Cardiac muscle cell (in vitro differentiated cells and primary cell): ENCODE results near the gene CLK4. TPM values are rescaled to one million over a fixed set of nuclear protein-coding genes. Genes with fewer than 3 reads are reported as not detected.
A peak's percentile ranks its signal among the peaks of the same experiment; 100 is the strongest.

Source experiments
- DNase-seq, 2 donors: peaks; one replicate each; pipeline versions ENCODE4 v3.0.0 to v3.0.0-alpha.2; 2010 to 2017; ENCODE audit warnings: low read depth in 1 of 2, low spot score in 1 of 2
- H3K27ac ChIP-seq: fragments of 200-600 bp; sonication (generic); 2 replicates; pipeline ENCODE4 v1.5.1; 2016
- H3K27me3 ChIP-seq: fragments of 200-600 bp; sonication (generic); 2 replicates; pipeline ENCODE4 v1.6.0; 2016; ENCODE audit warnings: control low read depth
- H3K36me3 ChIP-seq: fragments of 200-600 bp; sonication (generic); 2 replicates; pipeline ENCODE4 v1.5.1; 2016; ENCODE audit warnings: control low read depth
- H3K4me1 ChIP-seq: fragments of 200-600 bp; sonication (generic); 2 replicates; pipeline ENCODE4 v1.8.1; 2017; ENCODE audit warnings: low read depth, mild to moderate bottlenecking, mixed run types
- H3K4me3 ChIP-seq: fragments of 200-600 bp; sonication (generic); 2 replicates; pipeline ENCODE4 v1.5.1; 2016; ENCODE audit warnings: mild to moderate bottlenecking
- H3K9me3 ChIP-seq: fragments of 200-600 bp; sonication (generic); 2 replicates; pipeline ENCODE4 v1.5.1; 2017; ENCODE audit warnings: low read depth, mild to moderate bottlenecking, control low read depth
- polyA plus RNA-seq: library from polyadenylated mRNA; unstranded; fragments of >200 nt; fragmentation: Nextera tagmentation; extraction: Ambion mirVana; gene quantifications from 2 replicates; pipeline ENCODE4 v1.2.1, GENCODE V29; 2016
- total RNA-seq: library from RNA; depleted of rRNA; stranded (reverse); fragments of >200 nt; gene quantifications from 2 replicates; pipeline ENCODE4 v1.2.3, GENCODE V29; 2016
- TF ChIP-seq, protein P1 (sequence below): IDR thresholded peaks from 2 replicates; pipeline ENCODE4 v1.5.1; 2012; ENCODE audit warnings: low read depth, mild to moderate bottlenecking, low read length

Gene CLK4
- total and polyA plus RNA-seq, 2 experiments from 2014 or later: 29.4 to 35.2 TPM

DNA sequence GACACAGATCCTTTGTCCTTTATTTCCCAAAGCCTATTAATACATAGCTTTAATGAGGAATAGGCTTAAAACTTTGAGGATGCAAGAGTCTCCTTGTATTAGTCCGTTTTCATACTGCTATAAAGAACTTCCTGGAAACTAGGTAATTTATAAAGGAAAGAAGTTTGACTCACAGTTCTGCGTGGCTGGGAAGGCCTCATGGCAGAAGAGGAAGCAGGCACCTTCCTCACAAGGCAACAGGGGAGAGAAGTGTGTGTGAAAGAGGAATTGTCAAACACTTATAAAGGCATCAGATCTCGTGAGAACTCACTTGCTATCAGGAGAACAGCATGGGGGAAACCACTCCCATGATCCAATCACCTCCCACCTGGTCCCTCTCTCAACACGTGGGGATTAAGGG, 5.4 kb upstream of the CLK4 start:
- Histone ChIP-seq H3K27me3 (no peaks in the 10 kb centered on the region), H3K27ac (no peak overlapping the region), H3K9me3 (no peaks in the 10 kb centered on the region), H3K4me3 (no peak overlapping the region), H3K4me1 (no peaks in the 10 kb centered on the region), H3K36me3 (no peaks in the 10 kb centered on the region)
- TF ChIP-seq, protein P1, sequence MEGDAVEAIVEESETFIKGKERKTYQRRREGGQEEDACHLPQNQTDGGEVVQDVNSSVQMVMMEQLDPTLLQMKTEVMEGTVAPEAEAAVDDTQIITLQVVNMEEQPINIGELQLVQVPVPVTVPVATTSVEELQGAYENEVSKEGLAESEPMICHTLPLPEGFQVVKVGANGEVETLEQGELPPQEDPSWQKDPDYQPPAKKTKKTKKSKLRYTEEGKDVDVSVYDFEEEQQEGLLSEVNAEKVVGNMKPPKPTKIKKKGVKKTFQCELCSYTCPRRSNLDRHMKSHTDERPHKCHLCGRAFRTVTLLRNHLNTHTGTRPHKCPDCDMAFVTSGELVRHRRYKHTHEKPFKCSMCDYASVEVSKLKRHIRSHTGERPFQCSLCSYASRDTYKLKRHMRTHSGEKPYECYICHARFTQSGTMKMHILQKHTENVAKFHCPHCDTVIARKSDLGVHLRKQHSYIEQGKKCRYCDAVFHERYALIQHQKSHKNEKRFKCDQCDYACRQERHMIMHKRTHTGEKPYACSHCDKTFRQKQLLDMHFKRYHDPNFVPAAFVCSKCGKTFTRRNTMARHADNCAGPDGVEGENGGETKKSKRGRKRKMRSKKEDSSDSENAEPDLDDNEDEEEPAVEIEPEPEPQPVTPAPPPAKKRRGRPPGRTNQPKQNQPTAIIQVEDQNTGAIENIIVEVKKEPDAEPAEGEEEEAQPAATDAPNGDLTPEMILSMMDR: no peak
- DNase-seq: no peak

DNA sequence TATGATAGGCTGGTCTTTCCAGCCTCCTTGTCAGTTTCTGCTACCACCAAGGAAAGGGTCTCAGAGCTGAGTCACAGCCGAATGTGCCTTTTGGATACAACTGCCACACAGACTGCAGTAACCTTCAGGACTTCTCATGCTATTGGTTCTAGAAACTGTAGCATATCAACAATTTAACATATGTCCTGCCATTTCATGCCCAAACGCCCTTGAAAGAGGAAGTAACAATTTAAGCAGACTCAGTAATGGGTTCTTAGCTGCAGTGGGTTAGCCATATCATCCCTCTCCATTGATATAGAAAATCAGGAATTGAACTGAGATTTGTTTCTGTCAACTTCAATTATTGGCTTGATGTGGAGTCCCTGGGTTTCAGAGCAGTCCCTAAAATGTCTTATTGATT, 4.1 kb upstream of the CLK4 start:
- no peaks in the 10 kb centered on the region for H3K27me3 ChIP-seq
- no peak overlapping the region for H3K27ac ChIP-seq
- TF ChIP-seq, protein P1: no peak

DNA sequence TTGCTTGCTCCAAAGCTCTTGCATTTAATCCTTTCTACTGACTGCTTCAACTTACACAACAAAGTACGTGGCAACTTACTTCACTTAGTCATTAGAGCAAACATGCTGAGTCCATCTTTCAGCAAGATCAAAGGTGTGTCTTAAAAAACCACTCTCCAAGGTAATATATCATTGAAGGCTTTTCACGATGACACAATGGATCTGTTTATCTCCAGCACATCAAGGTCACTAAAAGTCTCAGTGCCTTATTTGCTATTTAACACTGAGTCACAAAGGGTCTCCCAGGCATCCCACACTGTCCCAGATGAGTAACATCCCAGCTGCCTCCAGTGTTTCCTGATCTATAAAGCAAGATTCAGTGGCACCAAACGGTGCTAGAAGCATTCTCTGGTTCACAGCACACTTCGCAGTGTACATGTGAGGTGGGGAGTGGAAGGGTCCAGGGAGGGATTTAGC, 3.7 kb upstream of the CLK4 start:
- Histone ChIP-seq H3K4me1 (no peaks in the 10 kb centered on the region), H3K9me3 (no peaks in the 10 kb centered on the region), H3K36me3 (no peaks in the 10 kb centered on the region), H3K27ac (no peak overlapping the region), H3K27me3 (no peaks in the 10 kb centered on the region), H3K4me3 (no peak overlapping the region)
- TF ChIP-seq, protein P1: no peak
- DNase-seq: no peak

More for the DNA sequence above, 4.1 kb upstream of the CLK4 start:
- no peaks in the 10 kb centered on the region for H3K36me3 ChIP-seq
- H3K9me3 ChIP-seq: no peaks in the 10 kb centered on the region
- H3K4me1 ChIP-seq: no peaks in the 10 kb centered on the region
- DNase-seq: no peak
- H3K4me3 ChIP-seq: no peak overlapping the region

DNA sequence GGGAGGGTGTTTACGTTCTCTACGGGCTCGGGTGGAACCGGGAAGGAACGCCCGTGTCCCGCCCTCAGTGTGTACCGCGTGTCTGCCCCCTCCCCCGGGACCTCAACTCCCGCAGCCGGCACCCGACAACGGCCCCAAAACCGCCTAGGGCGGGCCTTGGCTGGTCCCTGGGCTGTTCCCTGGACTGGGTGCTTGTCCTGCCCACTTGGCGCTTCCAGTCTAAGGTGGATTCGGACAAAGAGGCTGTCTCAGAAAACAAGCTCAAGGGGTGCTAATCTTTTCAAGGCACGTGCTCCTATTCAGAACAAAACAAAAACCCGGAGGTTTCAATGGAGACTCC, 379 bp upstream of the CLK4 start:
- Histone ChIP-seq H3K27ac (peak overlapping the region; percentile 97), H3K9me3 (no peaks in the 10 kb centered on the region), H3K4me1 (peaks cover 8% of the 10 kb centered on the region), H3K36me3 (peaks cover 9% of the 10 kb centered on the region), H3K27me3 (no peaks in the 10 kb centered on the region), H3K4me3 (peak overlapping the region; percentile 89)
- TF ChIP-seq, protein P1: no peak
- DNase-seq: no peak

DNA sequence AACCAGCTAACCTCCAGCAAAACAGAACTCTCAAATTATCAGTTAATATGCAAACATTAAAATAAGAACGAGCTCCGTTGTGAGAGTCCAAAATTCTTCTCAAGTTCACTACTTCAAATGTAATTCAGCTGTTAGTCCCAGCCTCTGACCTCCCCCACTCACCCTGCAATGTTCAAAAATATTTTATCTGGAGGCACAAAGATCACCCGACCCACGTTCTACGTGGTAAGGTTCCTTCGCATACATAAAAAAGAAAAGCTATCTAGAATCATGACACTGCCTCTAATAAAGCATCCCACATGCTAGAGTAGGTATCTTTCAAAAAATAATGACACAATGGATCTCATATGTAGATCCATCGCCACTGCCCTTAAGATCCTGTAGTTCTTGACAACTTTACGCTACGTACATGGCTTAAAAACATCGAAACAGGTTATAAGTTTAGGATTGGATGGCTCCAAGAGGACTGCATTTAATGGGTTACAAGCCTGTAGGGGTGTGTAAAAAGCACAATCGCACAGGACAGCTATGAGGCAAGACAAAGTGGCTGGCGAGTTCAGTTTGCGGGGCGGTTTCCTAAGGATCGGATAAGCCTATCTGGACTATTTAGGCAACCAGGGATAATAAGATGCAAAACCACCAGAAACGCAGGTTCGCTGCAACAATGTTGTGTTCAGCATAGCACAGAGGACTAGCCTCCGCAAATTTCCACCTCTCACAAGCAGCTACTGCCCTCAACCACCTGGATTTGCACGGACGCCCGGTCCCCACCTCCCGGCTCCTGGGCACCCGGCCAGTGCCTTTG, 969 bp downstream of the CLK4 start:
- Histone ChIP-seq H3K9me3 (no peaks in the 10 kb centered on the region), H3K36me3 (peaks cover 22% of the 10 kb centered on the region), H3K4me3 (peak overlapping the region; percentile 89), H3K27ac (peak overlapping the region; percentile 97), H3K4me1 (peaks cover 8% of the 10 kb centered on the region), H3K27me3 (no peaks in the 10 kb centered on the region)
- TF ChIP-seq, protein P1: no peak
- peak; percentile 13 to 64 for DNase-seq
